HG03354 (cell line): ENCODE measurements around the gene GBF1.
"Not testable (repeated sequence)": the region's sequence is repeated elsewhere in the genome, so short reads cannot be mapped to it uniquely, and the experiment has no call there.

Source experiments
- ATAC-seq: cut with Tn5 transposase; IDR thresholded peaks from one replicate; pipeline ENCODE4 v1.9.1; 2021; ENCODE audit warnings: mild to moderate bottlenecking; ENCODE audit not compliant: unreplicated experiment, poor library complexity, severe bottlenecking

The GBF1 gene

GRCh38 chr10:102297101-102297500 is 51.8 kb downstream of the GBF1 start:
- ATAC-seq = no peak

DNA sequence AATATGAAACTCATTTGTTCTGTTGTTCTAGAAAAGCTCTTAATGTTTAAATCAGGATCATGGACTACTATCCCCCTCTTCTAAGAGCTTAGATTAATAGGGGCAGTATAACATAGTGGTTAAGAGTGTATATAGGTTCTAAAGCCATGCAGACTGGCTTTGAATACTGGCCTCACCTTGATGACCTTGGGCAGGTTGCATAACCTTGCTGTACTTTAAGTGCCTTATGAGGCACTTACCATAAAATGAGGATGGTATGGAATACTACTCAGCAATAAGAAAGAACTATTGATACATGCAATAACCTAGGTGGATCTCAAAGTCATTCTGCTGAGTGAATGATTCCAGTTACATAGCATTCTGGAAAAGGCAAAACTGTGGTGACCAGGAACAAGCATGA is 53.6 kb downstream of the GBF1 start:
- no peak for ATAC-seq

- ATAC-seq = no peak
Observed at GRCh38 chr10:102299873-102300272, 54.5 kb downstream of the GBF1 start.

GRCh38 chr10:102300278-102300843 is 55.0 kb downstream of the GBF1 start:
- ATAC-seq = no peak

GRCh38 chr10:102300912-102301311 is 55.6 kb downstream of the GBF1 start:
- ATAC-seq = not testable (repeated sequence)

GRCh38 chr10:102301332-102301731 is 56.0 kb downstream of the GBF1 start:
- ATAC-seq = not testable (repeated sequence)

- ATAC-seq = no peak
Observed at GRCh38 chr10:102302611-102303010, 57.3 kb downstream of the GBF1 start.

- ATAC-seq = no peak
Observed at GRCh38 chr10:102306006-102306405, 60.7 kb downstream of the GBF1 start.

GRCh38 chr10:102306710-102307109 is 61.4 kb downstream of the GBF1 start:
- ATAC-seq = no peak

- not testable (repeated sequence) for ATAC-seq
Observed at GRCh38 chr10:102308318-102308717, 63.0 kb downstream of the GBF1 start.

GRCh38 chr10:102309236-102309635 is 63.9 kb downstream of the GBF1 start:
- no peak for ATAC-seq

DNA sequence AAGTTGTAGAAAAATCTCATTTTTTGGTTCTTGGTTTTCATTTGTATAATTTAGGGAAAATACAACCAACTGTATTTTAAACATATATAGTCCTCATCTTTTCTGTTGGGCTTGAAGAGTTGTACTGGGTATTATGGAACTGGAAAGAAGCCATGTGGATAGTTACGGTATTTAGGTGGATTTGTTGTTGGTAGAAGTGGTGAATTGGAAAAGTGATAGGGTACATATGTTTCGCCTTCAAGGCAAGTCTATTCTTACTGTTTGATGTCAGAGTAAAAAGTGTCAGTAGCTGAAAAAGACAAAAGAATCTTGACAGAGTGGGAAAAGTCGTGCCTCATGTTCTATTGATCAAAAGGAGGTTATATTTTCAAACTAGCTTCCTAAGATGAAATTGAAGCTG is 64.6 kb downstream of the GBF1 start:
- ATAC-seq = no peak

- no peak for ATAC-seq
Observed at GRCh38 chr10:102310361-102311024, 65.2 kb downstream of the GBF1 start.

DNA sequence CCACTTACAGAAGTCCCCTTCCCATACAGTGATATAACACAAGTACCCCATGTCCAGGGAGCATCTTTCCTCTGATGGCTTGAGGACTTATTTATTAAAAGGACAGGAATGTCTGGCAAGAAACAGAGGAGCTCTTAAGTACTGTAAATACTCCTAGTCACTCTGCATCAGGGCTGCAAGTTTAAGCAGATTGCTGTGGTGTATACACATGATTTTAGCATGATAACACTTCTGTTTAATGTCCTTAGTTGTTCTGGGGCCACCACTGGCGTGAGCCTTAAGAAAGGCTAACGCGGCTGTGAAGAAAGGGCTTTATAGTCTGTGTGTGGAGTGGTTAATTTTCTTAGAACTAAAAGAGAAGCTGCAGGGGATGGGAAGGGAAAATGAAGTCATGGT is 65.7 kb downstream of the GBF1 start:
- no peak for ATAC-seq

GRCh38 chr10:102312683-102313082 is 67.4 kb downstream of the GBF1 start:
- ATAC-seq = no peak

DNA sequence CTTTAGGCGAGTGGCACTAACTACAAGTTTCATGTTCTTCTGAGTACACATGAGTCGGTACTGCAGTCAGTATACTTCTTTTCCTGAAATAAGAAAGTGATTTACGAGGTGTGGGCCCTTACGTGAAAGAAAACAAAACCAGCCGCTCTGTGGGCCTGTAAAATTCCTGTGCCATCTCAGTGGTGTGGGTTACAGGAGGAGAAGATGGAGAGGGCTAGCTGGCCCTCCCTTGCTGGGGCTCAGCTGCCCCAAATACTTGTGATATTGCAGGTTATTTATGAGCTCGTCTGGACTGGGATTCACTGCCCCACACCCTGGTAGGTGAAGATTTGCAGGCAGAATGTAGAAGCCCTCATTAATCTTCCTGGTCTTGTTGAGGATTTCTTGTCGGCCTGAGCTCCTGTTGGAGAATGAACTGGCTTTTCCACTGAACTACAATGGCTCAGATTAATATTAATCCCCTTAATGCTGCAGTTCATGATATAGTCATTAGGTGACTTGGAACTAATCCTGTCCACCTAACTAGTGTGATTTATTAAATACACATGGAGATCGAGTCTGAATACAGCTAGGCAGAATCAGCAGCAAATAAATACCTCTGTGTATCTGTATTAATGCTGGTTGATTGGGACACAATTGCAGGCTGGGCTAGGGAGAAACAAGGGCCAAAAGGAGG is 68.0 kb downstream of the GBF1 start:
- no peak for ATAC-seq

DNA sequence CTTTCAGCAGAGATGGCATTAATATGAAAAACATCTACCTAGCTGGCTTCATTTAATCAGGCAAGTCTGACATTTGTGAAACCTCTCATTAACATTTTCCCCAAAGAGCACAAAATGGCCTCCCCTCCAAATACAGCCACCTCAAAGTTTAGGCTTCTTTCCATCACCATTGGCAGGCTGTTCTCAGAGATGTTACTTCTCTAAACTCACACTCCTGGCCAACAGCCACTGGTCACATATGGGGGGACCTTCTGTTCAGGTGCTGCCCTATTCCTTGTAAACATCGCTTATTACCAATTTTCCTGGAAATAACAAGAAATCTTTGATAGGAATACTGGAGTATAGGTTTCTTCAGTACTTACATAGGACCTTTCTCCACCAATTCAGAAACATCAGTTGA is 69.5 kb downstream of the GBF1 start:
- ATAC-seq = no peak

DNA sequence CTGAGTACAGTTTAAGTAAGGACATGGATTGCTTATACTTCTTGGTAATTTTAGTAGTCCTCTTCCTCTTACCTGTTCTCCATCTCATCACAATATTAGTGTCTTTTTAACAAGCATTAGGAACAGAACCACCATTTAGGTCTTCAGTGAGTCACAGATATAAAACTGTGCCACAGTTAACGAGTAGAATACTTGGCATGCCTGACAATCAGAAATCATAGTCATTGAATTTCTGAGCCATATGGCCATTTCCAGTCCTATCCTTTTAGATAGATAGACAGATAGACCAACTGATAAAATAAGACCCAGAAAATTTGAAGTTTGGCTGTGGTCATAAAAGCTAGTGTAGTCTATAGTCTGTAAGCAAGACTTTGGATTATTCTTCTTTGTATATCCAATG is 71.1 kb downstream of the GBF1 start:
- no peak for ATAC-seq

GRCh38 chr10:102322914-102323313 is 77.6 kb downstream of the GBF1 start:
- no peak for ATAC-seq

GRCh38 chr10:102324061-102324460 is 78.7 kb downstream of the GBF1 start:
- ATAC-seq = no peak

- no peak for ATAC-seq
Observed at GRCh38 chr10:102326031-102326430, 80.7 kb downstream of the GBF1 start.
